Endothelial cell of umbilical vein (primary cell): ENCODE measurements around the gene NFIC. TPM values are rescaled to one million over a fixed set of nuclear protein-coding genes. Genes with fewer than 3 reads are reported as not detected.

Experiments used
- BruUV-seq: library from RNA; stranded (reverse); fragments of 400-500 nt; replicated peaks from 2 replicates; lab custom pipeline; 2021; lab: Mats Ljungman, UMichigan
- CTCF ChIA-PET: fragments of 300-600, 350-600 bp; sonication (Branson Sonifier 250); formaldehyde crosslinking; loops from one replicate; lab custom pipeline; 2021; ENCODE audit warnings: antibody characterized with exemption, inconsistent platforms; lab: Charles Lee
- POLR2A ChIA-PET: fragments of 300-600, 350-600 bp; sonication (Branson Sonifier 250); formaldehyde crosslinking; loops from one replicate; lab custom pipeline; 2021; ENCODE audit warnings: antibody characterized with exemption, inconsistent platforms; lab: Charles Lee
- DNase-seq: peaks from one replicate; pipeline ENCODE4 v3.0.0-alpha.2; 2011; ENCODE audit warnings: low read depth, low spot score
- FAIRE-seq: peaks from 2 replicates; lab custom pipeline; 2011; peaks lifted over from hg19 to GRCh38; lab: Jason Lieb, UNC
- H2AFZ ChIP-seq: 2 replicates; pipeline ENCODE4 v1.6.0; 2012; ENCODE audit warnings: low read depth, low read length, control low read depth, inconsistent platforms
- H3K27ac ChIP-seq: 2 replicates; pipeline ENCODE4 v1.5.1; 2011; ENCODE audit warnings: low read depth, mild to moderate bottlenecking, control low read depth, low read length, moderate library complexity; ENCODE audit not compliant: insufficient read depth
- H3K27me3 ChIP-seq, 2 experiments: 2 replicates each; pipeline versions ENCODE4 v1.6.0 to v1.6.1; 2011; ENCODE audit warnings: low read length in 2 of 2, mixed read lengths in 1 of 2; ENCODE audit not compliant: control insufficient read depth in 2 of 2, insufficient read depth in 2 of 2
- H3K36me3 ChIP-seq, 2 experiments: 2 replicates in 1 of 2; 3 replicates in 1 of 2; pipeline ENCODE4 v1.5.1; 2011; ENCODE audit warnings: low read length in 2 of 2, mild to moderate bottlenecking in 1 of 2, moderate library complexity in 1 of 2; ENCODE audit not compliant: control insufficient read depth in 2 of 2, insufficient read depth in 2 of 2; ENCODE audit errors: extremely low read depth in 1 of 2
- H3K4me1 ChIP-seq: 3 replicates; pipeline ENCODE4 v1.5.1; 2011; ENCODE audit warnings: mild to moderate bottlenecking, low read length; ENCODE audit not compliant: control insufficient read depth, insufficient read depth; ENCODE audit errors: extremely low read depth
- H3K4me2 ChIP-seq: 2 replicates; pipeline ENCODE4 v1.6.1; 2011; ENCODE audit warnings: low read length, control low read depth, mixed read lengths; ENCODE audit not compliant: insufficient read depth
- H3K4me3 ChIP-seq, 3 experiments: fragments of 200-600 bp in 1 of 3; sonication (generic), shearing (Covaris generic) in 1 of 3; replicated peaks in 1 of 3; 2 replicates each; pipeline ENCODE4 v1.5.1; 2011 to 2016; ENCODE audit warnings: control low read depth in 3 of 3, low read length in 3 of 3, mild to moderate bottlenecking in 2 of 3, inconsistent platforms in 1 of 3, low read depth in 1 of 3, moderate library complexity in 1 of 3; ENCODE audit not compliant: insufficient read depth in 1 of 3
- H3K79me2 ChIP-seq: 2 replicates; pipeline ENCODE4 v1.6.0; 2012; ENCODE audit warnings: low read length, inconsistent platforms; ENCODE audit not compliant: control insufficient read depth, insufficient read depth
- H3K9ac ChIP-seq: replicated peaks from 2 replicates; pipeline ENCODE3; 2011; ENCODE audit warnings: low read length, control low read depth; ENCODE audit not compliant: insufficient read depth; ENCODE audit errors: extremely low read depth
- H3K9me1 ChIP-seq: replicated peaks from 3 replicates; pipeline ENCODE4 v1.6.0; 2011; ENCODE audit warnings: mild to moderate bottlenecking, low read length; ENCODE audit not compliant: control insufficient read depth, insufficient read depth; ENCODE audit errors: extremely low read depth
- H3K9me3 ChIP-seq: replicated peaks from 2 replicates; pipeline ENCODE4 v1.5.1; 2012; ENCODE audit warnings: low read length, inconsistent platforms; ENCODE audit not compliant: control insufficient read depth, insufficient read depth
- H4K20me1 ChIP-seq: replicated peaks from 2 replicates; pipeline ENCODE3; 2011; ENCODE audit warnings: mild to moderate bottlenecking, low read length; ENCODE audit not compliant: control insufficient read depth, insufficient read depth; ENCODE audit errors: extremely low read depth
- EZH2 ChIP-seq: IDR thresholded peaks from 2 replicates; pipeline ENCODE4 v1.6.1; 2012; ENCODE audit warnings: borderline replicate concordance, low read depth, mild to moderate bottlenecking, moderate library complexity, low read length, inconsistent platforms; ENCODE audit not compliant: severe bottlenecking
- FOS ChIP-seq: IDR thresholded peaks from 2 replicates; pipeline ENCODE4 v1.6.1; 2011; ENCODE audit warnings: mild to moderate bottlenecking, low read length, moderate library complexity, borderline replicate concordance; ENCODE audit not compliant: insufficient read depth
- GATA2 ChIP-seq: IDR thresholded peaks from 2 replicates; pipeline ENCODE4 v1.7.0; 2011; ENCODE audit warnings: low read depth, mild to moderate bottlenecking, moderate library complexity, mixed read lengths, low read length; ENCODE audit not compliant: insufficient read length, insufficient read depth
- JUN ChIP-seq: IDR thresholded peaks from 2 replicates; pipeline ENCODE4 v1.6.1; 2011; ENCODE audit warnings: borderline replicate concordance, low read depth; ENCODE audit not compliant: insufficient read length, insufficient read depth
- MAX ChIP-seq: IDR thresholded peaks from 2 replicates; pipeline ENCODE4 v1.6.1; 2011; ENCODE audit not compliant: insufficient read depth, insufficient read length
- MYC ChIP-seq: IDR thresholded peaks from one replicate; pipeline ENCODE4 v1.6.1; 2011; ENCODE audit warnings: mild to moderate bottlenecking, low read depth, low read length
- POLR2A ChIP-seq: IDR thresholded peaks from 2 replicates; pipeline ENCODE4 v1.6.1; 2012; ENCODE audit warnings: low read depth, mild to moderate bottlenecking, control low read depth, low read length
- POLR2AphosphoS5 ChIP-seq: IDR thresholded peaks from 2 replicates; pipeline ENCODE4 v1.6.1; 2012; ENCODE audit warnings: low read depth, mild to moderate bottlenecking, control low read depth, low read length, moderate library complexity; ENCODE audit not compliant: insufficient read depth
- dilution Hi-C: fragments of 300-500 bp; cut with MboI; formaldehyde crosslinking; loops from one replicate; pipeline ENCODE4 v1.15.0; 2019; ENCODE audit warnings: low sequenced_read_pairs; ENCODE audit not compliant: extremely low pct_ligation_motif_present
- intact Hi-C: fragments of 100-400 bp; cut with micrococcal nuclease; formaldehyde crosslinking; loops from one replicate; pipeline ENCODE4 v1.10.0; 2022
- polyA plus RNA-seq, 4 experiments: library from polyadenylated mRNA; depleted of rRNA in 3 of 4; stranded (reverse) in 3 of 4; unstranded in 1 of 4; fragments of >200 nt; gene quantifications; 2 replicates each; pipeline versions ENCODE4 v1.2.1 to v1.2.3, GENCODE V29; 2011 to 2012; ENCODE audit warnings: missing spikeins in 1 of 4
- total RNA-seq: library from RNA; stranded (reverse); gene quantifications from 2 replicates; pipeline ENCODE4 v1.2.3, GENCODE V29; 2021
- TF ChIP-seq, protein P1 (sequence below), 2 donors: IDR thresholded peaks; 1 replicate in 1 of 2; 2 replicates in 1 of 2; pipeline ENCODE4 v1.5.1; 2011; ENCODE audit warnings: low read length in 2 of 2, mild to moderate bottlenecking in 2 of 2, moderate library complexity in 2 of 2, control low read depth in 1 of 2, inconsistent platforms in 1 of 2, low read depth in 1 of 2; ENCODE audit not compliant: insufficient read depth in 1 of 2; ENCODE audit errors: extremely low read depth in 1 of 2

Gene NFIC
- total and polyA plus RNA-seq, 2 donors (not counting 3 experiments of a cell fraction or from before 2014, with no cell fraction given): 11.4 to 133 TPM

GRCh38 chr19:3467437-3468198, 101.2 kb downstream of the NFIC start:
- no peaks in the 10 kb centered on the region for H3K9me3 ChIP-seq
- no peaks in the 10 kb centered on the region for H3K79me2 ChIP-seq
- no peaks in the 10 kb centered on the region for H4K20me1 ChIP-seq
- DNase-seq: no peak
- no peak overlapping the region for H2AFZ ChIP-seq
- ChIA-PET POLR2A (no interaction called here), CTCF (no interaction called here)
- no peaks in the 10 kb centered on the region for H3K9me1 ChIP-seq
- TF ChIP-seq JUN (no peak), POLR2A (no peak), GATA2 (no peak), POLR2AphosphoS5 (no peak), MYC (no peak), EZH2 (no peak), MAX (no peak), FOS (no peak)
- TF ChIP-seq, protein P1, sequence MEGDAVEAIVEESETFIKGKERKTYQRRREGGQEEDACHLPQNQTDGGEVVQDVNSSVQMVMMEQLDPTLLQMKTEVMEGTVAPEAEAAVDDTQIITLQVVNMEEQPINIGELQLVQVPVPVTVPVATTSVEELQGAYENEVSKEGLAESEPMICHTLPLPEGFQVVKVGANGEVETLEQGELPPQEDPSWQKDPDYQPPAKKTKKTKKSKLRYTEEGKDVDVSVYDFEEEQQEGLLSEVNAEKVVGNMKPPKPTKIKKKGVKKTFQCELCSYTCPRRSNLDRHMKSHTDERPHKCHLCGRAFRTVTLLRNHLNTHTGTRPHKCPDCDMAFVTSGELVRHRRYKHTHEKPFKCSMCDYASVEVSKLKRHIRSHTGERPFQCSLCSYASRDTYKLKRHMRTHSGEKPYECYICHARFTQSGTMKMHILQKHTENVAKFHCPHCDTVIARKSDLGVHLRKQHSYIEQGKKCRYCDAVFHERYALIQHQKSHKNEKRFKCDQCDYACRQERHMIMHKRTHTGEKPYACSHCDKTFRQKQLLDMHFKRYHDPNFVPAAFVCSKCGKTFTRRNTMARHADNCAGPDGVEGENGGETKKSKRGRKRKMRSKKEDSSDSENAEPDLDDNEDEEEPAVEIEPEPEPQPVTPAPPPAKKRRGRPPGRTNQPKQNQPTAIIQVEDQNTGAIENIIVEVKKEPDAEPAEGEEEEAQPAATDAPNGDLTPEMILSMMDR (IDR thresholded peaks at IDR 0.05; ENCODE audit: extremely low read depth in 1 of 2, insufficient read depth in 1 of 2, low read depth in 1 of 2, low read length in 2 of 2): no peak
- no peaks in the 10 kb centered on the region for H3K4me1 ChIP-seq
- peaks cover 0 to 8% of the 10 kb centered on the region in 2 experiments for H3K36me3 ChIP-seq
- H3K4me3 ChIP-seq: no peak overlapping the region
- dilution Hi-C loops: no loop called here
- H3K9ac ChIP-seq: no peak overlapping the region
- no peaks in the 10 kb centered on the region for H3K27me3 ChIP-seq
- FAIRE-seq: no peak
- H3K4me2 ChIP-seq: no peak overlapping the region
- no TSS peak for BruUV-seq
- no peak overlapping the region for H3K27ac ChIP-seq
- intact Hi-C loops: no loop called here
